WTC11 (cell line): ENCODE measurements around the gene PCK2. TPM values are rescaled to one million over a fixed set of nuclear protein-coding genes. Genes with fewer than 3 reads are reported as not detected.

Source experiments
- ATAC-seq: fragments of 200-7000 bp; cut with Tn5 transposase; 2 replicates; pipeline ENCODE4 v1.10.0; 2021; ENCODE audit warnings: mild to moderate bottlenecking, moderate library complexity
- CTCF ChIA-PET: fragments of 300-600 bp; sonication (Branson Sonifier 250); formaldehyde crosslinking; loops from one replicate; lab custom pipeline; 2021; ENCODE audit warnings: antibody characterized with exemption; lab: Charles Lee
- POLR2A ChIA-PET: fragments of 350-600 bp; sonication (Branson Sonifier 250); formaldehyde crosslinking; loops from one replicate; lab custom pipeline; 2021; ENCODE audit warnings: antibody characterized with exemption; lab: Charles Lee
- DNase-seq: peaks from one replicate; pipeline ENCODE4 v3.0.0; 2021; ENCODE audit warnings: low spot score
- H3K27ac Mint-ChIP-seq: 2 replicates; pipeline ENCODE4 v1.8.0; 2021; ENCODE audit warnings: mixed read lengths
- H3K27me3 Mint-ChIP-seq: 2 replicates; pipeline ENCODE4 v1.8.0; 2021; ENCODE audit warnings: low read depth, mild to moderate bottlenecking, moderate library complexity, mixed read lengths
- H3K36me3 Mint-ChIP-seq: 2 replicates; pipeline ENCODE4 v1.8.0; 2021; ENCODE audit warnings: mixed read lengths
- H3K4me1 Mint-ChIP-seq: 2 replicates; pipeline ENCODE4 v1.8.0; 2022; ENCODE audit warnings: mixed read lengths
- H3K4me3 Mint-ChIP-seq: 2 replicates; pipeline ENCODE4 v1.8.0; 2021; ENCODE audit warnings: mild to moderate bottlenecking, moderate library complexity, mixed read lengths
- H3K9me3 Mint-ChIP-seq: 2 replicates; pipeline ENCODE4 v1.8.0; 2021; ENCODE audit warnings: mixed read lengths
- CREM ChIP-seq: sonication (generic); formaldehyde crosslinking; IDR thresholded peaks from 2 replicates; pipeline ENCODE4 v1.8.1; 2022; ENCODE audit warnings: mild to moderate bottlenecking, missing genetic modification reagents, moderate library complexity
- ESRRA ChIP-seq: sonication (generic); formaldehyde crosslinking; IDR thresholded peaks from 2 replicates; pipeline ENCODE4 v1.8.1; 2022; ENCODE audit warnings: mild to moderate bottlenecking, missing genetic modification reagents, borderline replicate concordance
- GRHL2 ChIP-seq: fragments of 250-450 bp; sonication (Bioruptor Pico); IDR thresholded peaks from 2 replicates; pipeline ENCODE4 v1.8.0; 2022; ENCODE audit warnings: mild to moderate bottlenecking, moderate library complexity; ENCODE audit not compliant: insufficient replicate concordance, severe bottlenecking
- KAT7 ChIP-seq: sonication (generic); formaldehyde crosslinking; IDR thresholded peaks from 2 replicates; pipeline ENCODE4 v1.8.1; 2023; ENCODE audit warnings: missing genetic modification reagents, mild to moderate bottlenecking, borderline replicate concordance
- NR1H2 ChIP-seq: sonication (generic); formaldehyde crosslinking; IDR thresholded peaks from 2 replicates; pipeline ENCODE4 v1.9.0; 2021; ENCODE audit warnings: mild to moderate bottlenecking, moderate library complexity, missing genetic modification reagents
- PRRX2 ChIP-seq: fragments of 250-450 bp; sonication (Bioruptor Pico); IDR thresholded peaks from 2 replicates; pipeline ENCODE4 v1.8.0; 2021; ENCODE audit warnings: mild to moderate bottlenecking
- SMAD3 ChIP-seq: sonication (generic); formaldehyde crosslinking; IDR thresholded peaks from 2 replicates; pipeline ENCODE4 v1.8.0; 2022; ENCODE audit warnings: missing genetic modification reagents, mild to moderate bottlenecking, borderline replicate concordance
- TEAD4 ChIP-seq: sonication (generic); formaldehyde crosslinking; IDR thresholded peaks from 2 replicates; pipeline ENCODE4 v1.8.0; 2022; ENCODE audit warnings: mild to moderate bottlenecking, missing genetic modification reagents
- total RNA-seq: library from RNA; stranded (reverse); gene quantifications from 3 replicates; pipeline ENCODE4 v1.2.3, GENCODE V29; 2021
- TF ChIP-seq, protein P1 (sequence below): sonication (generic); formaldehyde crosslinking; conservative IDR thresholded peaks from 2 replicates; pipeline ENCODE4 v1.8.1; 2022; ENCODE audit warnings: mild to moderate bottlenecking, missing genetic modification reagents
- TF ChIP-seq, protein P2 (sequence below): fragments of 250-450 bp; sonication (Bioruptor Pico); IDR thresholded peaks from 2 replicates; pipeline ENCODE4 v1.9.0; 2021; ENCODE audit warnings: mild to moderate bottlenecking
- TF ChIP-seq, protein P3 (sequence below): sonication (generic); formaldehyde crosslinking; IDR thresholded peaks from 2 replicates; pipeline ENCODE4 v1.8.1; 2022; ENCODE audit warnings: low read depth, missing genetic modification reagents, borderline replicate concordance
- TF ChIP-seq, protein P4 (sequence below): sonication (generic); formaldehyde crosslinking; IDR thresholded peaks from 2 replicates; pipeline ENCODE4 v1.8.1; 2023; ENCODE audit warnings: mild to moderate bottlenecking, missing genetic modification reagents, borderline replicate concordance
- TF ChIP-seq, protein P5 (sequence below): fragments of 250-450 bp; sonication (Bioruptor Pico); conservative IDR thresholded peaks from 2 replicates; pipeline ENCODE4 v1.9.0; 2021; ENCODE audit warnings: mild to moderate bottlenecking

The PCK2 gene
- total RNA-seq, 1 experiment from 2014 or later = 67.0 TPM

DNA sequence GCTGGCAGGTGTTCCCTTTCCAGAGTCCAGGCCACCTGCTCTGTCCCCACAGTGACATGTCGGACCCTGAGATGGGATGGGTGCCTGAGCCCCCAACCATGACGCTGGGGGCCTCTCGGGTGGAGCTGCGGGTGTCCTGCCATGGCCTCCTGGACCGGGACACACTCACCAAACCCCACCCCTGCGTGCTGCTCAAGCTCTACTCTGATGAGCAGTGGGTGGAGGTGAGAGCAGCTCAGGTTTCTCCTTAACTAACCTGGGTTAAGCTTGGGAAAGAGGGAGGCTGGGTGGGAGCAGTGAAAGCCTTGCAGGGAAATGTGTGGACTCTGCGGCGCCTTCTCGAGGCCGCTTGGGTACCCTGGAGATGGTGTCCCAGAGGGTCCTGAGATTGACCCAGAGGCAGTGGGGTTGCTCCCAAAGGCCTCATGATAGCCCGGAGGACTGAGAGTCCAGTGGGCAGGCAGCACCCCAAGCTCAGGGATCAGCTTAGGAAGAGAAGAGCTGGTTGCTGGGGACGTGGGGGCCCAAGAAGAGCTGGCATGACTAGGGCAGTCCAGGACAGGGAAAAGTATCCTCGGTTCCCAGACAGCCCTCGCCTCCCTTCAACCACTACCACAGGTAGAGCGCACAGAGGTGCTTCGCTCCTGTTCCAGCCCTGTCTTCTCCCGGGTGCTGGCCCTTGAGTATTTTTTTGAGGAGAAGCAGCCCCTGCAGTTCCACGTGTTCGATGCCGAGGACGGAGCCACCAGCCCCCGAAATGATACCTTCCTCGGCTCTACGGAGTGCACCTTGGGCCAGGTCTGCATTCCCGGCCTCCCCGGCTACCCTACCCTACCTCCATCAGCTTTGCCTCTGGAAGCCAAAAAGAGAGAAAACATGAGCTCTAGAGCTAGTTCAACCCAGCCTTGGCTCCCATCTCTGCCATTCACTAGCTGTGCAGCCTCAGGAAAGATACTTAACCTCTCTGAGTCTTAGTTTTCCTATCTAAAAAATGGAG, 20.9 kb upstream of the PCK2 start:
- no peak overlapping the region for H3K27ac Mint-ChIP-seq
- 0 out of 2 replicates have a peak, but pooled peaks cover 8% of the 10 kb centered on the region for H3K4me1 Mint-ChIP-seq
- POLR2A ChIA-PET = interaction anchor here (0.9 kb wide), 1 partner anchor 8 kb away, joined by 4 read pairs; no protein-coding TSS in a partner anchor
- ATAC-seq (no peak; the same call in 1 of the 2 replicates), DNase-seq (no peak)
- H3K27me3 Mint-ChIP-seq = no peaks in the 10 kb centered on the region; the same call in none of the 2 replicates
- no peak overlapping the region for H3K4me3 Mint-ChIP-seq
- CTCF ChIA-PET = interaction anchor here (0.9 to 2.4 kb wide), 6 partner anchors 8 to 36 kb away, joined by 3 to 14 read pairs (median 5); no protein-coding TSS in a partner anchor
- TF ChIP-seq GRHL2 (no peak), CREM (no peak), TEAD4 (no peak), KAT7 (CRISPR knock-in tag) (no peak), ESRRA (CRISPR knock-in tag) (no peak), NR1H2 (CRISPR knock-in tag) (no peak), SMAD3 (no peak), PRRX2 (CRISPR knock-in tag) (no peak)
- TF ChIP-seq, protein P1, sequence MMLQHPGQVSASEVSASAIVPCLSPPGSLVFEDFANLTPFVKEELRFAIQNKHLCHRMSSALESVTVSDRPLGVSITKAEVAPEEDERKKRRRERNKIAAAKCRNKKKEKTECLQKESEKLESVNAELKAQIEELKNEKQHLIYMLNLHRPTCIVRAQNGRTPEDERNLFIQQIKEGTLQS (CRISPR knock-in tag) = no peak
- TF ChIP-seq, protein P2, sequence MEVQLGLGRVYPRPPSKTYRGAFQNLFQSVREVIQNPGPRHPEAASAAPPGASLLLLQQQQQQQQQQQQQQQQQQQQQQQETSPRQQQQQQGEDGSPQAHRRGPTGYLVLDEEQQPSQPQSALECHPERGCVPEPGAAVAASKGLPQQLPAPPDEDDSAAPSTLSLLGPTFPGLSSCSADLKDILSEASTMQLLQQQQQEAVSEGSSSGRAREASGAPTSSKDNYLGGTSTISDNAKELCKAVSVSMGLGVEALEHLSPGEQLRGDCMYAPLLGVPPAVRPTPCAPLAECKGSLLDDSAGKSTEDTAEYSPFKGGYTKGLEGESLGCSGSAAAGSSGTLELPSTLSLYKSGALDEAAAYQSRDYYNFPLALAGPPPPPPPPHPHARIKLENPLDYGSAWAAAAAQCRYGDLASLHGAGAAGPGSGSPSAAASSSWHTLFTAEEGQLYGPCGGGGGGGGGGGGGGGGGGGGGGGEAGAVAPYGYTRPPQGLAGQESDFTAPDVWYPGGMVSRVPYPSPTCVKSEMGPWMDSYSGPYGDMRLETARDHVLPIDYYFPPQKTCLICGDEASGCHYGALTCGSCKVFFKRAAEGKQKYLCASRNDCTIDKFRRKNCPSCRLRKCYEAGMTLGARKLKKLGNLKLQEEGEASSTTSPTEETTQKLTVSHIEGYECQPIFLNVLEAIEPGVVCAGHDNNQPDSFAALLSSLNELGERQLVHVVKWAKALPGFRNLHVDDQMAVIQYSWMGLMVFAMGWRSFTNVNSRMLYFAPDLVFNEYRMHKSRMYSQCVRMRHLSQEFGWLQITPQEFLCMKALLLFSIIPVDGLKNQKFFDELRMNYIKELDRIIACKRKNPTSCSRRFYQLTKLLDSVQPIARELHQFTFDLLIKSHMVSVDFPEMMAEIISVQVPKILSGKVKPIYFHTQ (CRISPR knock-in tag) = no peak
- TF ChIP-seq, protein P3, sequence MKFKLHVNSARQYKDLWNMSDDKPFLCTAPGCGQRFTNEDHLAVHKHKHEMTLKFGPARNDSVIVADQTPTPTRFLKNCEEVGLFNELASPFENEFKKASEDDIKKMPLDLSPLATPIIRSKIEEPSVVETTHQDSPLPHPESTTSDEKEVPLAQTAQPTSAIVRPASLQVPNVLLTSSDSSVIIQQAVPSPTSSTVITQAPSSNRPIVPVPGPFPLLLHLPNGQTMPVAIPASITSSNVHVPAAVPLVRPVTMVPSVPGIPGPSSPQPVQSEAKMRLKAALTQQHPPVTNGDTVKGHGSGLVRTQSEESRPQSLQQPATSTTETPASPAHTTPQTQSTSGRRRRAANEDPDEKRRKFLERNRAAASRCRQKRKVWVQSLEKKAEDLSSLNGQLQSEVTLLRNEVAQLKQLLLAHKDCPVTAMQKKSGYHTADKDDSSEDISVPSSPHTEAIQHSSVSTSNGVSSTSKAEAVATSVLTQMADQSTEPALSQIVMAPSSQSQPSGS = no peak
- TF ChIP-seq, protein P4, sequence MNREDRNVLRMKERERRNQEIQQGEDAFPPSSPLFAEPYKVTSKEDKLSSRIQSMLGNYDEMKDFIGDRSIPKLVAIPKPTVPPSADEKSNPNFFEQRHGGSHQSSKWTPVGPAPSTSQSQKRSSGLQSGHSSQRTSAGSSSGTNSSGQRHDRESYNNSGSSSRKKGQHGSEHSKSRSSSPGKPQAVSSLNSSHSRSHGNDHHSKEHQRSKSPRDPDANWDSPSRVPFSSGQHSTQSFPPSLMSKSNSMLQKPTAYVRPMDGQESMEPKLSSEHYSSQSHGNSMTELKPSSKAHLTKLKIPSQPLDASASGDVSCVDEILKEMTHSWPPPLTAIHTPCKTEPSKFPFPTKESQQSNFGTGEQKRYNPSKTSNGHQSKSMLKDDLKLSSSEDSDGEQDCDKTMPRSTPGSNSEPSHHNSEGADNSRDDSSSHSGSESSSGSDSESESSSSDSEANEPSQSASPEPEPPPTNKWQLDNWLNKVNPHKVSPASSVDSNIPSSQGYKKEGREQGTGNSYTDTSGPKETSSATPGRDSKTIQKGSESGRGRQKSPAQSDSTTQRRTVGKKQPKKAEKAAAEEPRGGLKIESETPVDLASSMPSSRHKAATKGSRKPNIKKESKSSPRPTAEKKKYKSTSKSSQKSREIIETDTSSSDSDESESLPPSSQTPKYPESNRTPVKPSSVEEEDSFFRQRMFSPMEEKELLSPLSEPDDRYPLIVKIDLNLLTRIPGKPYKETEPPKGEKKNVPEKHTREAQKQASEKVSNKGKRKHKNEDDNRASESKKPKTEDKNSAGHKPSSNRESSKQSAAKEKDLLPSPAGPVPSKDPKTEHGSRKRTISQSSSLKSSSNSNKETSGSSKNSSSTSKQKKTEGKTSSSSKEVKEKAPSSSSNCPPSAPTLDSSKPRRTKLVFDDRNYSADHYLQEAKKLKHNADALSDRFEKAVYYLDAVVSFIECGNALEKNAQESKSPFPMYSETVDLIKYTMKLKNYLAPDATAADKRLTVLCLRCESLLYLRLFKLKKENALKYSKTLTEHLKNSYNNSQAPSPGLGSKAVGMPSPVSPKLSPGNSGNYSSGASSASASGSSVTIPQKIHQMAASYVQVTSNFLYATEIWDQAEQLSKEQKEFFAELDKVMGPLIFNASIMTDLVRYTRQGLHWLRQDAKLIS = no peak
- TF ChIP-seq, protein P5, sequence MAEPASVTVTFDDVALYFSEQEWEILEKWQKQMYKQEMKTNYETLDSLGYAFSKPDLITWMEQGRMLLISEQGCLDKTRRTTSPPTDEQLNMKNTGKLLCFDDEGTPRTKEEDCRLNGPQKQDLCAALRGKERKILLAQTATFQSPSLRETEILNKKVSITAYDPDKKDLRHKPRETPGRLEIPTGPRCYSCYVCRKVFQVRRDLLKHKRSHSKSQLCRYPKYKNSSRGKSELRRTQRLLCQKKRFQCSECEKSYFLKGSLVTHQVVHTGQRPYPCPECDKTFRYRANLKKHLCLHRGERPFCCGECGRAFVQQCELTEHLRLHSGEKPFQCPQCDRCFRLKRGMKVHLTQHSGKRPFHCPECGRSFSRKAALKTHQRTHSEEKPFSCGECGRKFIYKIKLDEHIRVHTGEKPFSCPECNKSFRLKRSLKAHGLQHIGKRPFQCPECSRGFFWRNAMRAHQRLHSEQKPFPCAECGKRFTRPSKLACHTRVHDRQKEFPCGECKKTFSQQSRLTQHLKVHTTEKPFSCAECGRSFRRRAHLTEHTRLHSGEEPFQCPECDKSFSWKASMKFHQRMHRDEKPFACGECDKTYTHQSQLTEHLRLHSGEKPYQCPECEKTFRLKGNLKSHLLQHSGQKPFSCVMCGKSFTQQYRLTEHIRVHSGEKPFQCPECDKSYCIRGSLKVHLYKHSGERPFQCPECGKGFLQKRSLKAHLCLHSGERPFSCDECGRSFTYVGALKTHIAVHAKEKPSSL (CRISPR knock-in tag) = no peak
- no peaks in the 10 kb centered on the region for H3K36me3 Mint-ChIP-seq
- no peaks in the 10 kb centered on the region for H3K9me3 Mint-ChIP-seq
